Keratinocyte (primary cell): ENCODE results near the gene GLRX2.

ENCODE experiments used
- CTCF ChIP-seq, 3 experiments: IDR thresholded peaks in 1 of 3; conservative IDR thresholded peaks in 1 of 3; optimal IDR thresholded peaks in 1 of 3; 2 replicates in 2 of 3; 3 replicates in 1 of 3; pipeline versions ENCODE3 to v1.5.1; 2011; ENCODE audit warnings: low read length in 3 of 3, mild to moderate bottlenecking in 3 of 3, moderate library complexity in 2 of 3, control low read depth in 1 of 3, inconsistent platforms in 1 of 3; ENCODE audit not compliant: insufficient read depth in 2 of 3; ENCODE audit errors: extremely low read depth in 1 of 3
- EZH2 ChIP-seq: IDR thresholded peaks from one replicate; pipeline ENCODE4 v1.6.1; 2012; ENCODE audit warnings: inconsistent platforms, mild to moderate bottlenecking, low read length, moderate library complexity

- TF ChIP-seq CTCF (optimal IDR thresholded peaks at IDR 0.05 in 1 of 3, IDR thresholded peaks at IDR 0.05 in 1 of 3, conservative IDR thresholded peaks at IDR 0.05 in 1 of 3; ENCODE audit: extremely low read depth in 1 of 3, insufficient read depth in 2 of 3, low read length in 3 of 3): peak in 1 of 3 experiments; percentile 15
- no peak for TF ChIP-seq EZH2
Observed at GRCh38 chr1:193059282-193060114, 45.7 kb downstream of the GLRX2 start, which contains the start of the genes RO60 and UCHL5.
